Activated B cell treated with CpG ODN at 0.5 μM for 24 hours (primary cell): ENCODE results near the gene DLGAP1. TPM values are rescaled to one million over a fixed set of nuclear protein-coding genes. Genes with fewer than 3 reads are reported as not detected.
"Not testable (repeated sequence)": the region's sequence is repeated elsewhere in the genome, so short reads cannot be mapped to it uniquely, and the experiment has no call there.

ENCODE experiments used
- ATAC-seq: fragments of 200-7000 bp; cut with Tn5 transposase; one replicate; pipeline ENCODE4 v1.10.0; 2021; ENCODE audit warnings: low read depth, mild to moderate bottlenecking, moderate library complexity
- CTCF ChIA-PET: fragments of 350-600 bp; sonication (Branson Sonifier 250); formaldehyde crosslinking; loops from one replicate; lab custom pipeline; 2021; ENCODE audit warnings: antibody characterized with exemption; lab: Charles Lee
- POLR2A ChIA-PET: fragments of 350-600 bp; sonication (Branson Sonifier 250); formaldehyde crosslinking; loops from one replicate; lab custom pipeline; 2021; ENCODE audit warnings: antibody characterized with exemption; lab: Charles Lee
- DNase-seq: peaks from one replicate; pipeline ENCODE4 v3.0.0; 2022
- H3K27ac Mint-ChIP-seq: one replicate; pipeline ENCODE4 v1.8.0; 2020; ENCODE audit warnings: mixed read lengths
- H3K27me3 Mint-ChIP-seq: one replicate; pipeline ENCODE4 v1.8.0; 2021; ENCODE audit warnings: mixed read lengths
- H3K36me3 Mint-ChIP-seq: one replicate; pipeline ENCODE4 v1.8.0; 2021; ENCODE audit warnings: low read depth, mixed read lengths
- H3K4me1 Mint-ChIP-seq: one replicate; pipeline ENCODE4 v1.8.0; 2021; ENCODE audit warnings: mixed read lengths
- H3K4me3 Mint-ChIP-seq: one replicate; pipeline ENCODE4 v1.8.0; 2020; ENCODE audit warnings: mild to moderate bottlenecking, mixed read lengths
- H3K9me3 Mint-ChIP-seq: one replicate; pipeline ENCODE4 v1.8.0; 2020; ENCODE audit warnings: mixed read lengths
- intact Hi-C: fragments of 100-400 bp; cut with micrococcal nuclease; formaldehyde crosslinking; loops from one replicate; pipeline ENCODE4 v1.15.1; 2024
- total RNA-seq: library from RNA; stranded (reverse); gene quantifications from 2 replicates; pipeline ENCODE4 v1.2.3, GENCODE V29; 2022
- TF ChIP-seq, protein P1 (sequence below): fragments of 200-600 bp; IDR thresholded peaks from one replicate; pipeline ENCODE4 v1.8.0; 2022; ENCODE audit warnings: antibody characterized with exemption, mild to moderate bottlenecking

DLGAP1 gene
- total RNA-seq, 1 donor from 2014 or later, result 0.18 TPM

DNA sequence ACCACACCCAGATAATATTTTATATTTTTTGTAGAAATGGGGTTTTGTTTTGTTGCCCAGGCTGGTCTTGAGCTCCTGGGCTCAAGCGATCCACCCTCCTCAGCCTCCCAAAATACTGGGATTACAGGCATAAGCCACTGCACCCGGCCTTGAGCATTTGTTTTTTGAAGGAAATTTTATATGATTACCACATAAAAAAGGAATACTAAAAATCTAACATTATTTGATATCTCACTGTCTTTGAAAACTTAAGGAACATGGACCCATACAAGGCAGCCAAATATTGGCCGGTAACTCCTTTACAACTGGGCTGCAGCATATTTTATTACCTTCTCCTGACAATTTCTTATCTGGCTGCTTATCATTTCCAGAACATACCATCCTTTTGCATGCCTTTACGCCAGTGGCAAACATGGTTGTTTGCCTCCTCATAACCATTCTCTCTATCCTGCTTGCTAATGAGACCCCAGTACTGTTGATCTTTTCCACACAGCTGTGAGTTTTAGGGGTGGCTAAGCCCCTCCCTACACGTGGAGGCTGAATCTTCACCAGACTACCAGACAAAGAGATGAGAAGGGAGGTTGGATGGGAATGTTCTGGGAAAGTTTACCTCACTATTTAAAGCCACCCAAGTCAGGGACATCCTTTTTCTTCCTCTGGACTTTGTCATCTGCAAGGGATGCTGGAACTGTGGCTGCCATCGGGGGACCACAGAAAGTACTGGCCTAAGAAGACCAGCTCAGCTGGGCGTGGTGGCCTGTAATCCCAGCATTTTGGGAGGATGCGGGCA, 847.6 kb downstream of the DLGAP1 start:
- TF ChIP-seq, protein P1, sequence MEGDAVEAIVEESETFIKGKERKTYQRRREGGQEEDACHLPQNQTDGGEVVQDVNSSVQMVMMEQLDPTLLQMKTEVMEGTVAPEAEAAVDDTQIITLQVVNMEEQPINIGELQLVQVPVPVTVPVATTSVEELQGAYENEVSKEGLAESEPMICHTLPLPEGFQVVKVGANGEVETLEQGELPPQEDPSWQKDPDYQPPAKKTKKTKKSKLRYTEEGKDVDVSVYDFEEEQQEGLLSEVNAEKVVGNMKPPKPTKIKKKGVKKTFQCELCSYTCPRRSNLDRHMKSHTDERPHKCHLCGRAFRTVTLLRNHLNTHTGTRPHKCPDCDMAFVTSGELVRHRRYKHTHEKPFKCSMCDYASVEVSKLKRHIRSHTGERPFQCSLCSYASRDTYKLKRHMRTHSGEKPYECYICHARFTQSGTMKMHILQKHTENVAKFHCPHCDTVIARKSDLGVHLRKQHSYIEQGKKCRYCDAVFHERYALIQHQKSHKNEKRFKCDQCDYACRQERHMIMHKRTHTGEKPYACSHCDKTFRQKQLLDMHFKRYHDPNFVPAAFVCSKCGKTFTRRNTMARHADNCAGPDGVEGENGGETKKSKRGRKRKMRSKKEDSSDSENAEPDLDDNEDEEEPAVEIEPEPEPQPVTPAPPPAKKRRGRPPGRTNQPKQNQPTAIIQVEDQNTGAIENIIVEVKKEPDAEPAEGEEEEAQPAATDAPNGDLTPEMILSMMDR, result no peak
- DNase-seq (no peak), ATAC-seq (no peak)
- Mint-ChIP-seq H3K9me3 (no peaks in the 10 kb centered on the region), H3K27ac (no peak overlapping the region), H3K27me3 (no peaks in the 10 kb centered on the region), H3K4me3 (no peak overlapping the region), H3K36me3 (no peaks in the 10 kb centered on the region), H3K4me1 (peaks cover 7% of the 10 kb centered on the region)
- CTCF ChIA-PET, result interaction anchor here (1.0 to 1.3 kb wide), 2 partner anchors 9 to 57 kb away, joined by 3 to 4 read pairs; no protein-coding TSS in a partner anchor
- intact Hi-C loops, result no loop called here
- POLR2A ChIA-PET, result interaction anchor here (0.6 to 2.8 kb wide), 4 partner anchors 12 to 429 kb away, joined by 3 to 46 read pairs (median 3); no protein-coding TSS in a partner anchor

DNA sequence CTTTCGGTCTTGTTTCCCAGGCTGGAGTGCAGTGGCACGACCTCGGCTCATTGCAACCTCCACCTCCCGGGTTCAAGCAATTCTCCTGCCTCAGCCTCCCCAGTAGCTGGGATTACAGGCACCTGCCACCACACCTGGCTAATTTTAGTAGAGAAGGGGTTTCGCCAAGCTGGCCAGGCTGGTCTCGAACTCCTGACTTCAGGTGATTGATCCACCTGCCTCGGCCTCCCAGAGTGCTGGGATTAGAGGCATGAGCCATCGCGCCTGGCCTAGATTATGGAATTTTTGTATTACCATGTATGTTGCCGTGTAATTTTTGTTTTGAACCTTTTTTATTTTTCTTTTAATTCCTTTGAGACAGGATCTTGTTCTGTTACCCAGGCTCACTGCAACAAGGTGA, 848.2 kb downstream of the DLGAP1 start:
- H3K9me3 Mint-ChIP-seq, H3K27ac Mint-ChIP-seq, DNase-seq, ATAC-seq, H3K4me3 Mint-ChIP-seq, intact Hi-C loops, H3K36me3 Mint-ChIP-seq, H3K27me3 Mint-ChIP-seq: not testable (repeated sequence)
- H3K4me1 Mint-ChIP-seq, result peaks cover 10% of the 10 kb centered on the region
- CTCF ChIA-PET, result interaction anchor here (1.0 to 1.6 kb wide), 3 partner anchors 9 to 59 kb away, joined by 3 to 8 read pairs (median 4); no protein-coding TSS in a partner anchor
- POLR2A ChIA-PET, result interaction anchor here (0.6 to 2.8 kb wide), 4 partner anchors 12 to 428 kb away, joined by 3 to 46 read pairs (median 11); no protein-coding TSS in a partner anchor

DNA sequence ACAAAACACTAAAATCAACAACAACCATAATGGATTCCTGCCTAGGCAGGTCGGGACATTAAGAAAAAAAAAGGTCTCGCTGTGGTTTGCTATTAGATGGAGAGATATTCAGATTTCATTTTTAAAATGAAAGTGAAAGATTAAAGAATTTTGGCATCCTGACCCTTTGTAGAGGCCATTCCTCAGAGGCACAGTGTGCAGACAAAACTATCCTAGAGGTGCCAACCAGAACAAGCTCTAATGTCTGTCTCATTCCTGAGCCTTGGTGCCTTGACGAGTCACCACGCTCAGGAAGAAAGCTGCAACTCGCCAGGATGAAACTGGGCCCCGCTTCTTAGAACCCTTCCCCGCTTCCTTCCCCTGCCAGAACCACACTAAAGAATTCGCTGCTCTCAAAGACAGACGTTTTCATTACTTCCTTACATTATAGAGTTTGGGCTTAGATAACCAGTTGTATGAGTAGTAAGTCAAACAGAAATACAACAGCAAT, 849.1 kb downstream of the DLGAP1 start:
- no peak overlapping the region for H3K27ac Mint-ChIP-seq
- ChIA-PET POLR2A (interaction anchor here (0.9 to 2.8 kb wide), 9 partner anchors 11 to 359 kb away, joined by 3 to 46 read pairs (median 7); partner anchors contain the start of gene MYL12A), CTCF (interaction anchor here (1.3 to 1.6 kb wide), 4 partner anchors 10 to 151 kb away, joined by 4 to 15 read pairs (median 6); no protein-coding TSS in a partner anchor)
- DNase-seq, result no peak
- H3K4me3 Mint-ChIP-seq, result no peak overlapping the region
- TF ChIP-seq, protein P1, result no peak
- no peaks in the 10 kb centered on the region for H3K36me3 Mint-ChIP-seq
- ATAC-seq, result no peak
- intact Hi-C loops, result no loop called here
- no peaks in the 10 kb centered on the region for H3K27me3 Mint-ChIP-seq
- peaks cover 7% of the 10 kb centered on the region for H3K4me1 Mint-ChIP-seq
- H3K9me3 Mint-ChIP-seq, result no peaks in the 10 kb centered on the region

DNA sequence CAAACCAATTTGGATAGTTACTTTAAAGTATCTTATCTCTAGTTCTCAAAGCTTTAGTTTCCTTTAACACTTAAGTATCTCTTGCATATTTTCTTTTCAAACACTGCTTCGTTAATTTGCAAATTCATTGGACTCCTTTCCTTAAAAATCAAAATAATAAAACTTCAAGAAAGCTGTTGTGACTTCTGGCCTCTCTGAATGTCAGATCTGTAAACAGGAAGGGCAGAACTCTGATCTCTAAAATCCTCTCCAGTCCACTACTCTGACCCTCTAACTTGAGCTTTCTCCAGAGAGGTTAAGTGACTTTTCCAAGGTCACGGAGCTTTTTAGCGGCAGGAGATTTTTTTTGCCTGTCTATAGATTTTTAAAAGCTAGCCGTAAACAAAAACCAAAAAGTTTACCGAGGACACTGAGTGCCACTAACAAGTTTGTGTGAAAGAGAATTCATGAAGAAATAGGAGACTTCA, 849.6 kb downstream of the DLGAP1 start:
- H3K4me3 Mint-ChIP-seq, result no peak overlapping the region
- no peaks in the 10 kb centered on the region for H3K36me3 Mint-ChIP-seq
- no peak for DNase-seq
- H3K9me3 Mint-ChIP-seq, result no peaks in the 10 kb centered on the region
- no peaks in the 10 kb centered on the region for H3K27me3 Mint-ChIP-seq
- intact Hi-C loops, result no loop called here
- TF ChIP-seq, protein P1, result no peak
- peaks cover 7% of the 10 kb centered on the region for H3K4me1 Mint-ChIP-seq
- no peak overlapping the region for H3K27ac Mint-ChIP-seq
- no peak for ATAC-seq
- CTCF ChIA-PET, result interaction anchor here (0.7 to 1.6 kb wide), 4 partner anchors 10 to 150 kb away, joined by 3 to 15 read pairs (median 6); no protein-coding TSS in a partner anchor
- POLR2A ChIA-PET, result interaction anchor here (1.0 to 2.8 kb wide), 8 partner anchors 10 to 358 kb away, joined by 3 to 46 read pairs (median 8); partner anchors contain the start of gene MYL12A

DNA sequence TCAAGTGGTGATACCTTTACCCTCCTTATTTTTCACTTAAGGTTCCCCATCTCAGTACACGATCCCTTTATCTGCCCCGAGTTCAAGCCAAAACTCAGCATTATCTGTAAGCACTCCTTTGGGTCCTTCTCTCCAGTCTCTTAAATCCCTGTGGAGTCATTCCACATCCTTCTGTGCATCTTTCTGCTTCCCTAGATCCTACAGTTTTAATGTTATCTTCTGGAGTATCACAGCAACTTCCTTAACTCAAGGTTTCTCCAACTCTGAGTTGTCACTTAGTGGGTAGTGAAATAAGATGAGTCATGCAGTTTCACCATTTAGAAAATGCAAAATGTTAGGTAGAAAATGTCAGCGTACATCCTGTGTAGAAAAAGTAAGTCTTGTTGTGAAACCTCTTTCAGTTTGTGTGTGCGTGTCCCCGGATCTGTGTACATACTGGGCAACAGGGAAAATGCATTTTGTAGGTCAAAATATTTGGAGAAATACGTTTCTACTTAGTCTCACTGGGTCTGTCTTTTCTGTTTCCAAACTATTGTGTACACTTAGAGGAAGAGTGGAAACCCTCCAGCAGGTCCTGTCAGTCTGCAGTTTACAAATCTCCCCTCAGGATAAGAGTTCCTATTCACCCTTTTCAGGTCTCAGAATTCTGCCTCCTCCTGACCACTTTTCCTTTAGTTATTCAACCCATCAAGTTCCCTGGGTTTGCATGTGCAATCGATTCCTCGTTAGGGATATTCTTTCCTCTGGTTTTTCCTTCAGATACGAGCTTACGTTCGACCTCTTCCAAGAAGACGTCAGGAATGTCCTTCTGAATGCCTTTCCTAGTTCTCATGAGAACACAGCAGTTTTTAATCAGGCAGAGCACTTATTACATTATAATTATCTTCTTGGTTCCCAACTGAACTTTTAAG, 850.4 kb downstream of the DLGAP1 start:
- DNase-seq, result no peak
- no peaks in the 10 kb centered on the region for H3K36me3 Mint-ChIP-seq
- intact Hi-C loops, result loop anchor here (1.0 kb wide), 2 partner anchors 9 to 20 kb away; no protein-coding TSS in a partner anchor
- TF ChIP-seq, protein P1, result no peak
- peak; percentile 73 for ATAC-seq
- POLR2A ChIA-PET, result interaction anchor here (1.0 to 2.9 kb wide), 17 partner anchors 10 to 343 kb away, joined by 3 to 82 read pairs (median 8); partner anchors contain the start of gene TGIF1
- H3K27me3 Mint-ChIP-seq, result no peaks in the 10 kb centered on the region
- peaks cover 3% of the 10 kb centered on the region for H3K4me1 Mint-ChIP-seq
- no peak overlapping the region for H3K4me3 Mint-ChIP-seq
- no peaks in the 10 kb centered on the region for H3K9me3 Mint-ChIP-seq
- no peak overlapping the region for H3K27ac Mint-ChIP-seq
- CTCF ChIA-PET, result interaction anchor here (0.7 to 3.4 kb wide), 7 partner anchors 9 to 149 kb away, joined by 3 to 21 read pairs (median 8); no protein-coding TSS in a partner anchor
